Central memory CD4-positive, alpha-beta T cell (primary cell): ENCODE data around the gene COIL.

Experiments
- DNase-seq: peaks from one replicate; pipeline ENCODE4 v3.0.0; 2022

Gene COIL

GRCh38 chr17:56902348-56902747 is 58.5 kb downstream of the COIL start:
- DNase-seq: no peak

GRCh38 chr17:56899403-56899802 is 61.4 kb downstream of the COIL start:
- DNase-seq: no peak

GRCh38 chr17:56898874-56899273 is 62.0 kb downstream of the COIL start:
- DNase-seq: no peak

- DNase-seq: no peak
These were observed 63.0 kb downstream of the COIL start for GRCh38 chr17:56897646-56898424.

GRCh38 chr17:56896968-56897359 is 63.9 kb downstream of the COIL start:
- no peak for DNase-seq

DNA sequence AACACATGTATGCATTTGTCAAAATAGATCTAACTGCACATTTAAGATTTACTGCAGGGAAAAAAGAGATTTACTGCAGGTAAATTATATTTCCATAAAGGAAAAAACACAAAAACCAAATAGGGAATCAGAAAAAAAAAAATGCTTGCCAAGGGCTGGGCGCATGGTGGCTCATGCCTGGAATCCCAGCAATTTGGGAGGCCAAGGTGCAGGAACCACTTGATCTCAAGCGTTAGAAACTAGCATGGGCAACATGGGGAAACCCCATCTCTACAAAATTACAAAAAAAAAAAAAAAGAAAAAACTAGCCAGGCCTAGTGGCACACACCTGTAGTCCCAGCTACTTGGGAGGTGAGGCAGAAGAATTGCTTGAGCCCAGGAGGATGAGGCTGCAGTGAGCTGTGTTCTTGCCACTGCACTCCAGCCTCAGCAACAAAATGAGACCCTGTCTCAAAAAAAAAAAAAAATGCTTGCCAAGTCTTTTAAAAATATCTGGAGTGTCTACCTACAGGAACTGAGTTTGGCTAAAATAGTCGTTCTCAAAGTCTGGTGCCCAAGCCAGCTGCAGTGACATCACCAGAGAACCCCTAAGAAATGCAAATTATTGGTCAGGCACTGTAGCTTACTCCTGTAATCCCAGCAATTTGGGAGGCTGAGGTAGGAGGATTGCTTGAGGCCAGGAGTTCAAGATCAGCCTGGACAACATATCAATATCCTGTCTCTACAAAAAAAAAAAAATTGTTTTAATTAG is 64.5 kb downstream of the COIL start:
- no peak for DNase-seq

GRCh38 chr17:56894859-56895455 is 65.9 kb downstream of the COIL start:
- DNase-seq: no peak

DNA sequence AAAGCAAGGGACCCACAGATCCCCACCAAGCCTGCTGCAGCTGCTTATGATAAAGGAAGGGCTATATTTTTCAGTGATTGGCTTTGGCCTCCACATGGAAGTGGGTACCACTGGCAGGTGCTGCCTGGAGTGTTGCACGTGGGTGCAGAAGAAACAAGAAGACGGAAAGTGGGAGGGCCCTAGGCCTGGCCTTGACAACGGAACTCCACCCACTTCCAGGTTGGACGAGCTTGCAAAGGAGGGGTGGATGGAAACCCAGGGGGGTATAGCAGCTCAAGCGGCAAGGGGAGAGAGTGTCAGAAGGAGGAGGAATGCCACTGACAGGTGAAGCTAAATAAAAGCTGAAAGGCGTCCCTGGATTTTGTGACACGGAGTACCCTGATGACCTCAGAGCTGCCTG is 67.3 kb downstream of the COIL start:
- no peak for DNase-seq

DNA sequence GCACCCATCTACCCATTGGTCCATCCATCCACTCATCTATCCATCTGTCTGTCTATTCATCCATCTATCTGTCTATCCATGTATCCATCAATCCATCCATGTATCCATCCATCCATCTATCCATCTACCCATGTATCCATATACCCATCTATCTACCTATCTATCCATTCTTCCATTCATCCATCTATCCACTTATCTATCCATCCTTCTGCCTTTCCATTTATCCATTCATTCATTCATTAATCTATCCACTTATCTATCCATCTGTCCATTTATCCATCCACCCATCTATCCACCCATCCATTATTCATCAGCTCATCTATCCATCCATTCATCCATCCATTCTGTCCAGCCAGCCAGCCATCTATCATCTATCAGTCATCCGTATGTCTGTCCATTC is 68.5 kb downstream of the COIL start:
- no peak for DNase-seq

DNA sequence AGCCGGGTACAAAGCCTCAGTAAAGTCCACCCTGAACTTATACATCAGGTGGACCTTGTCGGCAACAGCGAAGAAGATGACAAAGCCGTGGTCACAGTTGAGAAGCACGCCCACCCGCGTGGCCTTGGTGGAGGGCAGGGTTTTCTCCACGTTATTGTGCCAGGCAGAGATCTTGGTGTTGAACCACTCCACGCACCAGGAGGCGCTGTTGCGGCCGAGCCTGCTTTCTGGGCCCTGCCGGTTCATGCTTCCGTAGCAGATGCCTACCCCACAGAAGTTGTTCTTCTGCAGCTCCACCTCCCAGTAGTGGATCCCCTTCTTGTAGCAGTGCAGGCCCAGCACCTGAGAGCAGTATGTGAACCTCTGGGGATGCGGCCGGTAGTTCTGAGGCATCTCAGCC is 69.1 kb downstream of the COIL start:
- DNase-seq: peak; percentile 28

DNA sequence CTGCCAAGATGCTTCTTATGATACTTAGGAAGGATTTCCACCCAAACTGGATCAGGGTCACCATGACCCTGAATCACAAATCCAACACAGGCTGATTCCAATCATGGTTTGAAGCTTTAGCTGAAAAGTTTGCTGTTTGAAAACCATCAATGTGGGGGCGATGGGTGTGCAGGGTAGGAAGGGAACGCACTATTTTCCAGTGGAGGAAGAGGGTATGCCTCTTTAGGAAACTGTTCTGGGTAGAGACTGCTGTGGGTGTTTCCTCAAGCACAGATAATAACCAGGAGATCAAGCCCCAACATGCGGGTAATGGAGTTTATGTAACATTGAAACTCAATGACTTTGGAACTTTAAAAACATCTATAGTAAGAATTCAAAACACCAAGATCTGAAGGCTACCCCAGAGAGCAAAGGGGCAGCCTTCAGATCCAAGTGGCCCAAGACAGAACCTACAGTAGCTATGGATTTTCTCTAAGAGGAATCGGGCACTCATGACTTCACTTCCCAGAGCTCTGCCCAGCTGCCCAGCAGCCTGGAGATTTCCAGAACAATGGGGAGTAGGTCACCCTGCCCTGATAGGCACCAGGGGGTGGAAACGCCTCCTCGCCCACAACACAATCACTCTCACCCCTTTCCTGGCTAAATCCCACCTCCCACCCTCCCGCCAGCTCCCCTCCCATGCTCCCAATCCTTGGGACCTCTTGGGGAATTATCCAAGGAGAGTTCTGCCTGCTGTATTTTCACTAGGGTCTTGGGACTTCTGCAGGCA is 69.8 kb downstream of the COIL start:
- DNase-seq: no peak

DNA sequence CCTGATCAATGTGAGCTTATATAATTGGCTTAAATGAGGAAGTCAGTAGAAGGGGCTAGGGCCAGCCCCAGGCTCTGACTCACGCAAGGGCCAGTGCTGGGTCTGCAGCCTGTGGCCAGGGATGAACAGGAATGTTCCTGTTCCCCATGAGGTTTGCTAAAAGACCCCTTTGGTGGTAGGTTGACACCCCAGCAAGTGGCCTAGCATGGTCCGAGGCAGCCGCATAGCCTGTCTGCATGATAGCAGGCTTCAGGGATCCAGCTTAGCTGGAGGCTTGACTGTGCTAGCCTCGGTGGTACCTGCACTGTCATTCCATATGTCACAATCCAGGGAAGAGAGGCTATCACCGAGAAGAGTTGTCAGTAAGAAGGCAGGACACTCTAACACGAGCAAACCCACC is 70.5 kb downstream of the COIL start:
- no peak for DNase-seq
